ENCODE data around the gene RALGDS. TPM values are rescaled to one million over a fixed set of nuclear protein-coding genes. Genes with fewer than 3 reads are reported as not detected.
A peak's percentile ranks its signal among the peaks of the same experiment; 100 is the strongest.

RALGDS gene
- total RNA-seq, 4 donors from 2014 or later, result 14.1 to 67.9 (median 30.3) TPM

- Histone ChIP-seq H3K4me1 (peaks cover 0 to 28% of the 10 kb centered on the region in 2 donors), H3K9me3 (no peaks in the 10 kb centered on the region), H3K4me3 (no peak overlapping the region), H3K36me3 (no peaks in the 10 kb centered on the region), H3K27me3 (no peaks in the 10 kb centered on the region), H3K27ac (peak overlapping the region; percentile 86)
- TF ChIP-seq POLR2A (IDR thresholded peaks at IDR 0.05), result no peak
- TF ChIP-seq, protein P1, sequence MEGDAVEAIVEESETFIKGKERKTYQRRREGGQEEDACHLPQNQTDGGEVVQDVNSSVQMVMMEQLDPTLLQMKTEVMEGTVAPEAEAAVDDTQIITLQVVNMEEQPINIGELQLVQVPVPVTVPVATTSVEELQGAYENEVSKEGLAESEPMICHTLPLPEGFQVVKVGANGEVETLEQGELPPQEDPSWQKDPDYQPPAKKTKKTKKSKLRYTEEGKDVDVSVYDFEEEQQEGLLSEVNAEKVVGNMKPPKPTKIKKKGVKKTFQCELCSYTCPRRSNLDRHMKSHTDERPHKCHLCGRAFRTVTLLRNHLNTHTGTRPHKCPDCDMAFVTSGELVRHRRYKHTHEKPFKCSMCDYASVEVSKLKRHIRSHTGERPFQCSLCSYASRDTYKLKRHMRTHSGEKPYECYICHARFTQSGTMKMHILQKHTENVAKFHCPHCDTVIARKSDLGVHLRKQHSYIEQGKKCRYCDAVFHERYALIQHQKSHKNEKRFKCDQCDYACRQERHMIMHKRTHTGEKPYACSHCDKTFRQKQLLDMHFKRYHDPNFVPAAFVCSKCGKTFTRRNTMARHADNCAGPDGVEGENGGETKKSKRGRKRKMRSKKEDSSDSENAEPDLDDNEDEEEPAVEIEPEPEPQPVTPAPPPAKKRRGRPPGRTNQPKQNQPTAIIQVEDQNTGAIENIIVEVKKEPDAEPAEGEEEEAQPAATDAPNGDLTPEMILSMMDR (IDR thresholded peaks at IDR 0.05), result no peak
- no peak for DNase-seq
- intact Hi-C loops (cut with DNase I; ENCODE audit: low total_unique reads), result no loop called here
Measured at GRCh38 chr9:133118568-133118967, 2.5 kb downstream of the RALGDS start.

GRCh38 chr9:133118179-133118520, 2.9 kb downstream of the RALGDS start:
- Histone ChIP-seq H3K9me3 (no peaks in the 10 kb centered on the region), H3K4me1 (peaks cover 0 to 30% of the 10 kb centered on the region in 2 donors), H3K36me3 (no peaks in the 10 kb centered on the region), H3K27ac (no peak overlapping the region), H3K27me3 (no peaks in the 10 kb centered on the region), H3K4me3 (no peak overlapping the region)
- intact Hi-C loops (cut with DNase I; ENCODE audit: low total_unique reads), result no loop called here
- DNase-seq, result no peak
- no peak for TF ChIP-seq POLR2A (IDR thresholded peaks at IDR 0.05)
- TF ChIP-seq, protein P1 (IDR thresholded peaks at IDR 0.05), result no peak

GRCh38 chr9:133117271-133118178, 3.5 kb downstream of the RALGDS start:
- H3K4me3 ChIP-seq, result no peak overlapping the region
- no peak for TF ChIP-seq POLR2A (IDR thresholded peaks at IDR 0.05)
- TF ChIP-seq, protein P1 (IDR thresholded peaks at IDR 0.05), result no peak
- no peaks in the 10 kb centered on the region for H3K9me3 ChIP-seq
- peaks cover 0 to 27% of the 10 kb centered on the region in 2 donors for H3K4me1 ChIP-seq
- no peak for DNase-seq
- H3K27ac ChIP-seq, result no peak overlapping the region
- intact Hi-C loops (cut with DNase I; ENCODE audit: low total_unique reads), result no loop called here
- no peaks in the 10 kb centered on the region for H3K36me3 ChIP-seq
- H3K27me3 ChIP-seq, result no peaks in the 10 kb centered on the region

DNA sequence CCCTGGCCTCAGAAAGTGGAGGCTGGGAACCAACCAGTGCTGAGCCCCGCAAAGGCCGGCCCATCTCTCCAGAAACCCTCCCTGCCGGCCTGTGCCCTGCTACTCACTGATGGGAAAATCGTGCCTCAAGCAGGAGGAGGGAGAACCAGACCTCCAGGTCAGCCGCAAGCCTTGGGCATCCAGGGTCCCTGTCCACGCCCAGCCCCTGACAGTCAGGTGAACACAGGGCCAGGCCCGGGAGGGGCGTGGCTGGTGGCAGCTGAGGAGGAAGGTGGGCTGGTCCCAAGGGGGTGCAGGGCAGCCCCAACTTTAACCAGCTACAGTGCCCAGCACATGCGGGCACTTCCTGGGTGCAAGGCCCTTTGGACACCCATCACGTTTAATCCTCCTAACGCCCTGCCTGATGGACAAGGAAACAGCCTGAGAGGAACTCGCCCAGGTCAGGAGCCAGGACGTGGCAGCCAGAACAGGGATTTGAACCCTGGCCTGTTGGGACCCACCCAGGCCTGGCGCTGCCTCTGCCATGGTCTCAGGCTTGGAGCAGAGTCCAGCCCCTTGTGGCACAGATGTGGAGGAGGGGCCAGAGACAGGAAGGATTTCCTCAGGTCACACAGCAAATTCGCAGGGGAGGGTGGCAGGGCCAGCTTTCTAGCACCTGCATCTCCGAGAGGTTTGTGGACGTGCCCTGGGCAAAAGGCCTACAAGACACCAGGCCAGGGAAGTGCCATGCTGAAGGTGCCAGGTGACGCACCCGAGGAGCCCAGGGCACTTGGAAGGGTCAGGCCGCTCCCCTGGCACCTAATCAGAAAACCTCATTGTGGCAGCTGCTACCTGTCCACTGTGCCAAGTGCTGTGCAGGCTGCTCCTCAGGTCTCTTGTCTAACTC, 4.5 kb downstream of the RALGDS start:
- H3K9me3 ChIP-seq, result no peaks in the 10 kb centered on the region
- no peak overlapping the region for H3K27ac ChIP-seq
- no peak for DNase-seq
- no peaks in the 10 kb centered on the region for H3K36me3 ChIP-seq
- no peak overlapping the region for H3K4me3 ChIP-seq
- H3K27me3 ChIP-seq, result no peaks in the 10 kb centered on the region
- TF ChIP-seq, protein P1 (IDR thresholded peaks at IDR 0.05), result no peak
- no peak for TF ChIP-seq POLR2A (IDR thresholded peaks at IDR 0.05)
- intact Hi-C loops (cut with DNase I; ENCODE audit: low total_unique reads), result no loop called here
- peaks cover 0 to 27% of the 10 kb centered on the region in 2 donors for H3K4me1 ChIP-seq
